ENCODE results near the gene SRF.

The SRF gene

GRCh38 chr6:43211955-43212354 lies 40.9 kb downstream of the SRF start:
- ATAC-seq: no peak
- H3K36me3 Mint-ChIP-seq: peaks cover 47% of the 10 kb centered on the region
- no peak overlapping the region for H3K4me3 Mint-ChIP-seq
- H3K27me3 Mint-ChIP-seq: no peaks in the 10 kb centered on the region
- no peak overlapping the region for H3K27ac Mint-ChIP-seq
- H3K9me3 Mint-ChIP-seq: no peaks in the 10 kb centered on the region
- H3K4me1 Mint-ChIP-seq: no peaks in the 10 kb centered on the region

GRCh38 chr6:43213431-43213830 lies 42.4 kb downstream of the SRF start:
- no peak for ATAC-seq
- Mint-ChIP-seq H3K27me3 (no peaks in the 10 kb centered on the region), H3K27ac (no peak overlapping the region), H3K9me3 (no peaks in the 10 kb centered on the region), H3K4me3 (no peak overlapping the region), H3K4me1 (no peaks in the 10 kb centered on the region), H3K36me3 (peaks cover 56% of the 10 kb centered on the region)

GRCh38 chr6:43215066-43215465 lies 44.0 kb downstream of the SRF start:
- Mint-ChIP-seq H3K36me3 (peaks cover 66% of the 10 kb centered on the region), H3K27ac (no peak overlapping the region), H3K9me3 (no peaks in the 10 kb centered on the region), H3K4me3 (no peak overlapping the region), H3K27me3 (no peaks in the 10 kb centered on the region), H3K4me1 (peaks cover 6% of the 10 kb centered on the region)
- ATAC-seq: no peak

- ATAC-seq: no peak
- H3K4me3 Mint-ChIP-seq: no peak overlapping the region
- no peaks in the 10 kb centered on the region for H3K27me3 Mint-ChIP-seq
- H3K9me3 Mint-ChIP-seq: no peaks in the 10 kb centered on the region
- peaks cover 65% of the 10 kb centered on the region for H3K36me3 Mint-ChIP-seq
- no peak overlapping the region for H3K27ac Mint-ChIP-seq
- H3K4me1 Mint-ChIP-seq: peaks cover 11% of the 10 kb centered on the region
These were observed 45.1 kb downstream of the SRF start for GRCh38 chr6:43216200-43216599.

- no peak overlapping the region for H3K4me3 Mint-ChIP-seq
- ATAC-seq: no peak
- H3K36me3 Mint-ChIP-seq: peaks cover 70% of the 10 kb centered on the region
- H3K27ac Mint-ChIP-seq: no peak overlapping the region
- peaks cover 23% of the 10 kb centered on the region for H3K4me1 Mint-ChIP-seq
- H3K9me3 Mint-ChIP-seq: no peaks in the 10 kb centered on the region
- H3K27me3 Mint-ChIP-seq: no peaks in the 10 kb centered on the region
These were observed 46.3 kb downstream of the SRF start for GRCh38 chr6:43217351-43217750.

- Mint-ChIP-seq H3K36me3 (peaks cover 56% of the 10 kb centered on the region), H3K27me3 (no peaks in the 10 kb centered on the region), H3K27ac (peak overlapping the region; percentile 24), H3K9me3 (no peaks in the 10 kb centered on the region), H3K4me1 (peaks cover 39% of the 10 kb centered on the region), H3K4me3 (no peak overlapping the region)
- no peak for ATAC-seq
These were observed 48.0 kb downstream of the SRF start for GRCh38 chr6:43219119-43219518.

- Mint-ChIP-seq H3K4me1 (peaks cover 46% of the 10 kb centered on the region), H3K27me3 (no peaks in the 10 kb centered on the region), H3K9me3 (no peaks in the 10 kb centered on the region), H3K36me3 (peaks cover 52% of the 10 kb centered on the region), H3K4me3 (no peak overlapping the region), H3K27ac (peak overlapping the region; percentile 24)
- no peak for ATAC-seq
These were observed 48.7 kb downstream of the SRF start for GRCh38 chr6:43219814-43220213.

GRCh38 chr6:43220439-43220951 lies 49.4 kb downstream of the SRF start:
- peaks cover 51% of the 10 kb centered on the region for H3K4me1 Mint-ChIP-seq
- no peak for ATAC-seq
- no peaks in the 10 kb centered on the region for H3K9me3 Mint-ChIP-seq
- peaks cover 49% of the 10 kb centered on the region for H3K36me3 Mint-ChIP-seq
- H3K27ac Mint-ChIP-seq: peak overlapping the region; percentile 95
- H3K4me3 Mint-ChIP-seq: no peak overlapping the region
- H3K27me3 Mint-ChIP-seq: no peaks in the 10 kb centered on the region

- H3K36me3 Mint-ChIP-seq: peaks cover 52% of the 10 kb centered on the region
- H3K4me1 Mint-ChIP-seq: peaks cover 59% of the 10 kb centered on the region
- no peaks in the 10 kb centered on the region for H3K9me3 Mint-ChIP-seq
- H3K4me3 Mint-ChIP-seq: no peak overlapping the region
- peak overlapping the region; percentile 95 for H3K27ac Mint-ChIP-seq
- no peak for ATAC-seq
- no peaks in the 10 kb centered on the region for H3K27me3 Mint-ChIP-seq
These were observed 50.2 kb downstream of the SRF start for GRCh38 chr6:43221046-43221972.

- peaks cover 65% of the 10 kb centered on the region for H3K4me1 Mint-ChIP-seq
- peaks cover 50% of the 10 kb centered on the region for H3K36me3 Mint-ChIP-seq
- ATAC-seq: no peak
- peak overlapping the region; percentile 13 for H3K4me3 Mint-ChIP-seq
- no peaks in the 10 kb centered on the region for H3K9me3 Mint-ChIP-seq
- no peaks in the 10 kb centered on the region for H3K27me3 Mint-ChIP-seq
- H3K27ac Mint-ChIP-seq: peak overlapping the region; percentile 95
These were observed 51.5 kb downstream of the SRF start for GRCh38 chr6:43222418-43223059.

- Mint-ChIP-seq H3K27ac (peak overlapping the region; percentile 95), H3K4me1 (peaks cover 72% of the 10 kb centered on the region)
- no peak for ATAC-seq
These were observed 52.1 kb downstream of the SRF start for GRCh38 chr6:43223175-43223574.

GRCh38 chr6:43226192-43226851 lies 55.3 kb downstream of the SRF start:
- Mint-ChIP-seq H3K4me1 (peaks cover 72% of the 10 kb centered on the region), H3K36me3 (peaks cover 21% of the 10 kb centered on the region), H3K4me3 (no peak overlapping the region), H3K27ac (peak overlapping the region; percentile 95), H3K27me3 (peaks cover 4% of the 10 kb centered on the region), H3K9me3 (no peaks in the 10 kb centered on the region)
- ATAC-seq: no peak

More at GRCh38 chr6:43223175-43223574, 52.1 kb downstream of the SRF start:
- peaks cover 47% of the 10 kb centered on the region for H3K36me3 Mint-ChIP-seq
- no peaks in the 10 kb centered on the region for H3K9me3 Mint-ChIP-seq
- H3K4me3 Mint-ChIP-seq: peak overlapping the region; percentile 13
- H3K27me3 Mint-ChIP-seq: no peaks in the 10 kb centered on the region

GRCh38 chr6:43228951-43229802 lies 58.1 kb downstream of the SRF start, which contains the start of gene DNPH1:
DNPH1 (minus strand) TSS chr6:43229481; CDS start chr6:43229456, 25 bp downstream.
- peak; percentile 89 for ATAC-seq
- Mint-ChIP-seq H3K27ac (peak within 1 kb of the TSS; percentile 89), H3K27me3 (peaks cover 24% of the 10 kb centered on the region), H3K9me3 (no peaks in the 10 kb centered on the region), H3K4me1 (peaks cover 52% of the 10 kb centered on the region), H3K4me3 (peak within 1 kb of the TSS; percentile 89), H3K36me3 (peaks cover 18% of the 10 kb centered on the region)

GRCh38 chr6:43229803-43230620 lies 58.9 kb downstream of the SRF start:
- peak overlapping the region; percentile 89 for H3K4me3 Mint-ChIP-seq
- no peak for ATAC-seq
- peaks cover 45% of the 10 kb centered on the region for H3K4me1 Mint-ChIP-seq
- peak overlapping the region; percentile 89 for H3K27ac Mint-ChIP-seq
- peaks cover 18% of the 10 kb centered on the region for H3K36me3 Mint-ChIP-seq
- H3K27me3 Mint-ChIP-seq: peaks cover 24% of the 10 kb centered on the region
- H3K9me3 Mint-ChIP-seq: no peaks in the 10 kb centered on the region
